Activated CD8-positive, alpha-beta T cell treated with anti-CD3 and anti-CD28 coated beads for 36 hours (primary cell): ENCODE data around the gene AGPAT3. TPM values are rescaled to one million over a fixed set of nuclear protein-coding genes. Genes with fewer than 3 reads are reported as not detected.

Experiments
- ATAC-seq: fragments of 200-7000 bp; cut with Tn5 transposase; one replicate; pipeline ENCODE4 v1.10.0; 2021; ENCODE audit warnings: mild to moderate bottlenecking, moderate library complexity
- CTCF ChIA-PET: fragments of 350-600 bp; sonication (Branson Sonifier 250); formaldehyde crosslinking; loops from one replicate; lab custom pipeline; 2021; ENCODE audit warnings: antibody characterized with exemption; lab: Charles Lee
- POLR2A ChIA-PET: fragments of 350-600 bp; sonication (Branson Sonifier 250); formaldehyde crosslinking; loops from one replicate; lab custom pipeline; 2021; ENCODE audit warnings: antibody characterized with exemption; lab: Charles Lee
- DNase-seq: peaks from one replicate; pipeline ENCODE4 v3.0.0-alpha.2; 2020
- H3K27ac Mint-ChIP-seq: one replicate; pipeline ENCODE4 v1.8.0; 2021; ENCODE audit warnings: mild to moderate bottlenecking, mixed read lengths
- H3K27me3 Mint-ChIP-seq: one replicate; pipeline ENCODE4 v1.8.0; 2021; ENCODE audit warnings: mixed read lengths
- H3K36me3 Mint-ChIP-seq: one replicate; pipeline ENCODE4 v1.8.0; 2021; ENCODE audit warnings: low read depth, mixed read lengths
- H3K4me1 Mint-ChIP-seq: one replicate; pipeline ENCODE4 v1.8.0; 2021; ENCODE audit warnings: low read depth, mixed read lengths
- H3K4me3 Mint-ChIP-seq: one replicate; pipeline ENCODE4 v1.8.0; 2021; ENCODE audit warnings: mild to moderate bottlenecking, moderate library complexity, mixed read lengths
- H3K9me3 Mint-ChIP-seq: one replicate; pipeline ENCODE4 v1.8.0; 2021; ENCODE audit warnings: mixed read lengths
- intact Hi-C: fragments of 100-400 bp; cut with micrococcal nuclease; formaldehyde crosslinking; loops from one replicate; pipeline ENCODE4 v1.10.0; 2022
- total RNA-seq, 2 experiments: library from RNA; stranded (reverse); gene quantifications; one replicate each; pipeline ENCODE4 v1.2.3, GENCODE V29; 2021
- TF ChIP-seq, protein P1 (sequence below): fragments of 200-600 bp; IDR thresholded peaks from one replicate; pipeline ENCODE4 v1.8.0; 2022; ENCODE audit warnings: antibody characterized with exemption, mild to moderate bottlenecking

Gene AGPAT3
- total RNA-seq, 2 experiments from 2014 or later: 59.3 to 62.2 TPM

DNA sequence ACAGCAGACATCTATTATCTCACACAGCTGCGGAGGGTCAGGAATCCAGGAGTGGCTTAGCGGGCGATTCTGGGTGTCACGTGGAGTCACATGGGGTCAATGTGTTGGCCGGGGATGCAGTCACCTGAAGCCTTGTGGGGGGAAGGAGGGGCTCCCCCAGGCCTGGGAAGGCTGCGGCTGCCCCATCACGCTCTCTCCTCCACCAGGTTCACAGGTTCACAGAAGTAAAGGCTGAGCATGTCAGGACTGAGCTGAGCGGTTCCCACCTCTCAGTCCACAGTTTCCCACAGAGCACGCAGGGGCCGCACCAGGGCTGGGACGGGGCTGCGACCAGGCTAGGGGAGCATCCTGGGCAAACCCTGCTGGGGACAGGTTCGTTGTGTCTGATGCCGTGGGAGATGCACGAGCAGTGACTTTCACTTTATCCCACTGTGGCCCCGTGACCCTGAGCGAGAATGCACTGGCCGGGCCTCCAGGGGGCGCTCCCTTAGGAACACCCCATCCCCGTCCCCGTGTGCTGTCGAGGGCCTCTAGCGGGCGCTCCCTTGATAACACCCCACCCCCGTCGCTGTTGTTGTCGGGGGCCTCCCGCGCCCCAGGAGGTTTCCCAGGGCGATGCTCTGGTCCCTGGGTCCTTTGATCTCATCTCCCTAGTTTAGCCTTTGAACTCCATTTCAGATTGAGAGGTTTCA, 73.9 kb downstream of the AGPAT3 start:
- TF ChIP-seq, protein P1, sequence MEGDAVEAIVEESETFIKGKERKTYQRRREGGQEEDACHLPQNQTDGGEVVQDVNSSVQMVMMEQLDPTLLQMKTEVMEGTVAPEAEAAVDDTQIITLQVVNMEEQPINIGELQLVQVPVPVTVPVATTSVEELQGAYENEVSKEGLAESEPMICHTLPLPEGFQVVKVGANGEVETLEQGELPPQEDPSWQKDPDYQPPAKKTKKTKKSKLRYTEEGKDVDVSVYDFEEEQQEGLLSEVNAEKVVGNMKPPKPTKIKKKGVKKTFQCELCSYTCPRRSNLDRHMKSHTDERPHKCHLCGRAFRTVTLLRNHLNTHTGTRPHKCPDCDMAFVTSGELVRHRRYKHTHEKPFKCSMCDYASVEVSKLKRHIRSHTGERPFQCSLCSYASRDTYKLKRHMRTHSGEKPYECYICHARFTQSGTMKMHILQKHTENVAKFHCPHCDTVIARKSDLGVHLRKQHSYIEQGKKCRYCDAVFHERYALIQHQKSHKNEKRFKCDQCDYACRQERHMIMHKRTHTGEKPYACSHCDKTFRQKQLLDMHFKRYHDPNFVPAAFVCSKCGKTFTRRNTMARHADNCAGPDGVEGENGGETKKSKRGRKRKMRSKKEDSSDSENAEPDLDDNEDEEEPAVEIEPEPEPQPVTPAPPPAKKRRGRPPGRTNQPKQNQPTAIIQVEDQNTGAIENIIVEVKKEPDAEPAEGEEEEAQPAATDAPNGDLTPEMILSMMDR: peak; percentile 100
- ATAC-seq (peak; percentile 99), DNase-seq (peak; percentile 94)
- Mint-ChIP-seq H3K9me3 (no peaks in the 10 kb centered on the region), H3K4me3 (peak overlapping the region; percentile 80), H3K27me3 (no peaks in the 10 kb centered on the region), H3K36me3 (peaks cover 7% of the 10 kb centered on the region), H3K27ac (peak overlapping the region; percentile 86), H3K4me1 (peaks cover 18% of the 10 kb centered on the region)
- ChIA-PET CTCF (interaction anchor here (0.6 to 6.3 kb wide), 30 partner anchors 8 to 149 kb away, joined by 3 to 36 read pairs (median 6); partner anchors contain the start of gene RRP1), POLR2A (interaction anchor here (1.0 to 1.5 kb wide), 3 partner anchors 10 to 138 kb away, joined by 3 to 7 read pairs (median 3); no protein-coding TSS in a partner anchor)
- intact Hi-C loops: loop anchor here (10.0 kb wide), 1 partner anchor 124 kb away; no protein-coding TSS in a partner anchor

DNA sequence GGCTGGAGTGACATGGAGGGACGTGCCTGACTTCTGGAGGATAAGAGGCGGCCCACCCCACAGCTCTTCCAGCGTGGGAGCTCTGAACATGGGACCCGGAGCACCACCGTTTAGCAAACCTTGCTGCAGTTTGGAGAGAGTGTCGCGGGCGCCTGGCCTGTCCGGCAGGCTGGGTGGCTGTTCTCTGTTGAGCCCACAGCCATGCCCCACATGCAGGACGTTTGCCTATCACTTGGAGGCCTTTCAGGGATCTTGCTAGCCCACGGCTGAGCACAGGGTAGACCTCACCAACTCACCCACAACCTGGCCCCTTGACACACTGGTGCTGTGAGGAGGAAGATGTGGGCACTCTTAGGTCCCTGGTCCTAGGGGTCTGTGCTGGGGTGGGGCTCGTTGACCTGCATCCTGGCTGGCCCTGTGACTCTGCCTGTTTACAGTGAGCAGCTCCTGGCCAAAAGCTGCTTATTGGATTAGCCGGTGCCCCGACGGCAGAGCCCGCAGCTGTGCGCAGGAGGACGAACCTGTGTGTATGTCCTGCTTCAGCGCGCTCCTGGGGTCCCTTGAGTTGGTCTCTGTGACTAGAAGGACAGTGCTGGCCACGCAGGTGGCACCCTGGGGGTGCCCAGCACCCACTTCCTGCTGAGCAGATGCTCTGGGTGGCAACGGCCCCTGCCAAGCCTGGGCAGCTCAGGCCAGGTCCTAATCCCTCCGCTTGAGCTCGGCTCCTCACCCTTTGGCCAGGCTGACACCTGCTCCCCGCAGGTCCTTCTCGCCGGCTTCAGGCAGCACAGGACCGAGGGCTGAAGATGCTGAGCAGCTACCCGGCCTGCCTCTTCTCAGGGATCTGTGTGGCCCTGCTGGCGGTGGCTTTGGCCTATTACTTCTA, 74.7 kb downstream of the AGPAT3 start:
- H3K4me1 Mint-ChIP-seq: peaks cover 18% of the 10 kb centered on the region
- H3K27me3 Mint-ChIP-seq: no peaks in the 10 kb centered on the region
- ChIA-PET CTCF (interaction anchor here (0.6 to 6.3 kb wide), 28 partner anchors 9 to 150 kb away, joined by 3 to 36 read pairs (median 5); partner anchors contain the start of gene RRP1), POLR2A (interaction anchor here (0.9 to 1.5 kb wide), 3 partner anchors 15 to 139 kb away, joined by 3 to 7 read pairs (median 5); no protein-coding TSS in a partner anchor)
- H3K27ac Mint-ChIP-seq: peak overlapping the region; percentile 67
- DNase-seq: no peak
- no peaks in the 10 kb centered on the region for H3K9me3 Mint-ChIP-seq
- TF ChIP-seq, protein P1: peak; percentile 60
- peak overlapping the region; percentile 80 for H3K4me3 Mint-ChIP-seq
- no peak for ATAC-seq
- intact Hi-C loops: loop anchor here (2.0 to 10.0 kb wide), 2 partner anchors 69 to 125 kb away; no protein-coding TSS in a partner anchor
- peaks cover 4% of the 10 kb centered on the region for H3K36me3 Mint-ChIP-seq

DNA sequence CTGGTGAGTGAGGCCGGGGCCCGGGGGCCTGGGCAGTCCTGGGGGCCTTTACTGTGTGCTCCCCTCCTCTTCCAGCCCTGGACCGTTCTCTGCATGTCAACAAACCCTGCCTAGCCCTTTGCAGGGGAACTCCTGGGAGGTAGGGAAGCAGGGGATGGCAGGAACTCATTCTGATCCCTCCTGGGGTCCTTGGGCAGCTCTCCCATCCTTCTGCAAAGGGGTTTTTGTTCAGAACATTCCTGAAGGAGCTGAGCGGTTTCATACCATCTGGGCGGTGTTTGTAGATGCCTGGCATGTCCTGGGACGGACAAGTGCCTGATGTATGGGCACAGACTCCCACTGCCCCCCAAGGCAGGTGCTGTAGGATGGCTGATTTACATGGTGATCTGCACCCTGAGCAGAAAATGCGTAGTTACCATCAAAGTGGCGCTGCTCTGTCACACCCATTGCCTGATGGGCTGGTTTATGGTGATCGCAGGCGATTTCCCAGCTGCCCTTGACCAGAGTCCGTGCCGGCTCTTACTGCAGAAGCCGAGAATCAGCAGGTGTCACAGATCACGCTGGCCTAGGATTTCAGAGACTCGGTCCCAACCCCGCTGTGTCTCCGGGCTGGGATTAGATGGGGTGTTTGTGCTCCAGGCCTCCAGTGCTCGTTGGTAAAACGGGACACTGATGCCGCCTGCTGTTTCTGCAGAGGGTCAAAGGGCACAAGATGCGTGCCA, 75.5 kb downstream of the AGPAT3 start:
- intact Hi-C loops: loop anchor here (2.0 kb wide), 1 partner anchor 70 kb away; no protein-coding TSS in a partner anchor
- Mint-ChIP-seq H3K27ac (no peak overlapping the region), H3K4me3 (no peak overlapping the region), H3K27me3 (no peaks in the 10 kb centered on the region), H3K36me3 (peaks cover 4% of the 10 kb centered on the region), H3K4me1 (peaks cover 18% of the 10 kb centered on the region), H3K9me3 (no peaks in the 10 kb centered on the region)
- TF ChIP-seq, protein P1: no peak
- no peak for ATAC-seq
- POLR2A ChIA-PET: interaction anchor here (0.9 kb wide), 1 partner anchor 19 kb away, joined by 5 read pairs; no protein-coding TSS in a partner anchor
- no peak for DNase-seq
- CTCF ChIA-PET: interaction anchor here (1.0 to 6.3 kb wide), 14 partner anchors 8 to 151 kb away, joined by 3 to 36 read pairs (median 6); partner anchors contain the start of gene RRP1

DNA sequence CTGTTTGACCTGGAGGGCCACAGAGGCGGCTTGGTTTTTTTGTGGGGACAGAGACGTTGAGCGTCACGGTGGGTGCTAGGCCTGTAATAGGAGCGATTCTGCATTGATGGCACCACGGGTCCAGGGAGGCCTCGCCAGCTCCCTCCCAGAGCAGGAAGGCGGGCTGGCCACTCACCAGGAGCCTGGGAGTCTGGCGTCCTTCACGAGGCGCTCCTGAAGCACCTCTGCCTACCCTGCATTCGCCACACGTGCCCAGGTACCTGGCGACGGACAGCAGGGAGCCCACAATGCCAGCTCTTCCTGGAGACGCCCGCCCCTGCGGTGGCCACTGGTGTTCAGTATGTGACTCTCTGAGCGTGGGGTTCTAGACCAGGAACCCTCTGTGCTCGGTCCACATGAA, 77.2 kb downstream of the AGPAT3 start:
- no peak for ATAC-seq
- Mint-ChIP-seq H3K27me3 (no peaks in the 10 kb centered on the region), H3K4me1 (peaks cover 18% of the 10 kb centered on the region), H3K36me3 (peaks cover 11% of the 10 kb centered on the region), H3K9me3 (no peaks in the 10 kb centered on the region), H3K4me3 (no peak overlapping the region), H3K27ac (no peak overlapping the region)
- TF ChIP-seq, protein P1: no peak
- POLR2A ChIA-PET: no interaction called here
- CTCF ChIA-PET: interaction anchor here (1.3 to 6.3 kb wide), 6 partner anchors 11 to 131 kb away, joined by 3 to 36 read pairs (median 6); no protein-coding TSS in a partner anchor
- intact Hi-C loops: no loop called here
- DNase-seq: no peak
